Measurements from ENCODE around the gene CFAP74. TPM values are rescaled to one million over a fixed set of nuclear protein-coding genes. Genes with fewer than 3 reads are reported as not detected.

The CFAP74 gene
- total and polyA plus RNA-seq, 9 of the 15 experiments (the other 6 are each of a cell fraction or from before 2014, with no cell fraction given) = 0.03 to 0.15 (median 0.05) TPM; not detected in 6

DNA sequence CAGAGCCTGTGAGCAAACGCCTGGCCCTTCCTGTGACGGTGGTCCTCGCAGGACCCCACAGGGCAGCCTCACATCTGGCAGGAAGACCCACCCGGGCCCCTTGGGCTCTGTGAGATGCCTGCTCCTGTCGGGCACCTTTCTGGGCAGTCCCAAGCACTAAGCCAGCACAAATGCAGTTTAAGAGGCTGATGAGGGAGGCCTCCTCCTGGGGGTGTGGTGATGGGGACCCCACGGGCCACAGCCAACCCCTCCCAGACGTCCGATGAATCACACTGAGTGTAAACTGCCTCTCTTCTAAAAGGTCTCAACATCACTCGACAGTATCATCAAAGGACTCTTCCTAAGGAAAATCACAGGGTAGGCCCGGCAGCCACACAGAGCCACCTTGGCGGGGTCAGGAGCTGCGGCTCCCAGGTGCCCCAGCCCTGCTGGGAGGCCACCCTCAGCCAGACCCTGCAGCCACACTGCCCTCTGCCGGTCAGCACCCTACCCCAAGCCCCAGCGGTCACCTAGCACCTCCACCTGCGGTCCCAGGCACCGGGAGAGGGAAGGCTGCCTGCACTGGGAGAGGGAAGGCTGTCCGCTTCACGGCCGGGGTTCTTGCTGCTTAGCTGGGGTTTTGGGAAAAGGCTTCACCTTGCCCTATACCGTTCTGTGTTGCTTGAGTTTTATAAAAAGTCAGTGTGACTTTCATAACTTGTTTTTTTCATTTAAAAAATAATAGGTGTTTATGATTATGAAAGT, 42.8 kb upstream of the CFAP74 start (continued):
- TF ChIP-seq JUND (IDR thresholded peaks at IDR 0.05; ENCODE audit: borderline replicate concordance, low read depth, low read length) (0 out of 2 replicates have a peak, but pooled peaks have one; percentile 23), JUND (tag; IDR thresholded peaks at IDR 0.05; ENCODE audit: borderline replicate concordance, low read depth, low read length) (no peak; the same call in 2 of the 3 replicates), RBM25 (IDR thresholded peaks at IDR 0.05; ENCODE audit: low read depth, low read length, severe bottlenecking) (no peak), ZNF121 (CRISPR knock-in tag; conservative IDR thresholded peaks at IDR 0.05) (no peak), TRIM24 (IDR thresholded peaks at IDR 0.05) (no peak), MYC (IDR thresholded peaks at IDR 0.05; ENCODE audit: low read depth, low read length) (peak; percentile 39; the same call in 1 of the 2 replicates), MYC (CRISPR knock-in tag; IDR thresholded peaks at IDR 0.05; ENCODE audit: borderline replicate concordance, low read depth) (no peak), VEZF1 (CRISPR knock-in tag; IDR thresholded peaks at IDR 0.05) (0 out of 2 replicates have a peak, but pooled peaks have one; percentile 24), ZBTB49 (CRISPR knock-in tag; IDR thresholded peaks at IDR 0.05; ENCODE audit: borderline replicate concordance) (no peak), KDM1A (IDR thresholded peaks at IDR 0.05) (no peak), ZNF263 (CRISPR knock-in tag; IDR thresholded peaks at IDR 0.05; ENCODE audit: borderline replicate concordance) (0 out of 2 replicates have a peak, but pooled peaks have one; percentile 24), ZNF184 (CRISPR knock-in tag; IDR thresholded peaks at IDR 0.05) (no peak), DLX4 (CRISPR knock-in tag; IDR thresholded peaks at IDR 0.05) (no peak), SRF (CRISPR knock-in tag; IDR thresholded peaks at IDR 0.05) (0 out of 4 replicates have a peak, but pooled peaks of 1 of the 2 experiments have one; percentile 43), HDAC6 (IDR thresholded peaks at IDR 0.05; ENCODE audit: low read depth, low read length) (no peak)
- TF ChIP-seq, protein P1, sequence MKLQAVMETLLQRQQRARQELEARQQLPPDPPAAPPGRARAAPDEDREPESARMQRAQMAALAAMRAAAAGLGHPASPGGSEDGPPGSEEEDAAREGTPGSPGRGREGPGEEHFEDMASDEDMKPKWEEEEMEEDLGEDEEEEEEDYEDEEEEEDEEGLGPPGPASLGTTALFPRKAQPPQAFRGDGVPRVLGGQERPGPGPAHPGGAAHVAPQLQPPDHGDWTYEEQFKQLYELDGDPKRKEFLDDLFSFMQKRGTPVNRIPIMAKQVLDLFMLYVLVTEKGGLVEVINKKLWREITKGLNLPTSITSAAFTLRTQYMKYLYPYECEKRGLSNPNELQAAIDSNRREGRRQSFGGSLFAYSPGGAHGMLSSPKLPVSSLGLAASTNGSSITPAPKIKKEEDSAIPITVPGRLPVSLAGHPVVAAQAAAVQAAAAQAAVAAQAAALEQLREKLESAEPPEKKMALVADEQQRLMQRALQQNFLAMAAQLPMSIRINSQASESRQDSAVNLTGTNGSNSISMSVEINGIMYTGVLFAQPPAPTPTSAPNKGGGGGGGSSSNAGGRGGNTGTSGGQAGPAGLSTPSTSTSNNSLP (IDR thresholded peaks at IDR 0.05; ENCODE audit: borderline replicate concordance, low read depth, low read length) = no peak
- TF ChIP-seq, protein P2, sequence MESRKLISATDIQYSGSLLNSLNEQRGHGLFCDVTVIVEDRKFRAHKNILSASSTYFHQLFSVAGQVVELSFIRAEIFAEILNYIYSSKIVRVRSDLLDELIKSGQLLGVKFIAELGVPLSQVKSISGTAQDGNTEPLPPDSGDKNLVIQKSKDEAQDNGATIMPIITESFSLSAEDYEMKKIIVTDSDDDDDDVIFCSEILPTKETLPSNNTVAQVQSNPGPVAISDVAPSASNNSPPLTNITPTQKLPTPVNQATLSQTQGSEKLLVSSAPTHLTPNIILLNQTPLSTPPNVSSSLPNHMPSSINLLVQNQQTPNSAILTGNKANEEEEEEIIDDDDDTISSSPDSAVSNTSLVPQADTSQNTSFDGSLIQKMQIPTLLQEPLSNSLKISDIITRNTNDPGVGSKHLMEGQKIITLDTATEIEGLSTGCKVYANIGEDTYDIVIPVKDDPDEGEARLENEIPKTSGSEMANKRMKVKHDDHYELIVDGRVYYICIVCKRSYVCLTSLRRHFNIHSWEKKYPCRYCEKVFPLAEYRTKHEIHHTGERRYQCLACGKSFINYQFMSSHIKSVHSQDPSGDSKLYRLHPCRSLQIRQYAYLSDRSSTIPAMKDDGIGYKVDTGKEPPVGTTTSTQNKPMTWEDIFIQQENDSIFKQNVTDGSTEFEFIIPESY (CRISPR knock-in tag; IDR thresholded peaks at IDR 0.05) = no peak
